DOHH2 (cell line): ENCODE measurements around the gene SAMD10.

Experiments
- CTCF ChIP-seq: fragments of 200-600 bp; sonication (generic); IDR thresholded peaks from one replicate; pipeline ENCODE4 v1.5.1; 2014; ENCODE audit warnings: antibody characterized with exemption, mild to moderate bottlenecking, low read depth, low read length; ENCODE audit not compliant: poor library complexity, severe bottlenecking
- EZH2phosphoT487 ChIP-seq: fragments of 200-600 bp; sonication (generic); IDR thresholded peaks from 2 replicates; pipeline ENCODE4 v1.6.1; 2017; ENCODE audit warnings: borderline replicate concordance, mild to moderate bottlenecking, antibody characterized with exemption, low read length, moderate library complexity, mixed read lengths

GRCh38 chr20:63957690-63958441 is 21.6 kb downstream of the SAMD10 start:
- TF ChIP-seq CTCF (no peak), EZH2phosphoT487 (no peak)
